ENCODE data around the gene ZNF708.
A peak's percentile ranks its signal among the peaks of the same experiment; 100 is the strongest.
"Not testable (repeated sequence)": the region's sequence is repeated elsewhere in the genome, so short reads cannot be mapped to it uniquely, and the experiment has no call there.

Gene ZNF708

DNA sequence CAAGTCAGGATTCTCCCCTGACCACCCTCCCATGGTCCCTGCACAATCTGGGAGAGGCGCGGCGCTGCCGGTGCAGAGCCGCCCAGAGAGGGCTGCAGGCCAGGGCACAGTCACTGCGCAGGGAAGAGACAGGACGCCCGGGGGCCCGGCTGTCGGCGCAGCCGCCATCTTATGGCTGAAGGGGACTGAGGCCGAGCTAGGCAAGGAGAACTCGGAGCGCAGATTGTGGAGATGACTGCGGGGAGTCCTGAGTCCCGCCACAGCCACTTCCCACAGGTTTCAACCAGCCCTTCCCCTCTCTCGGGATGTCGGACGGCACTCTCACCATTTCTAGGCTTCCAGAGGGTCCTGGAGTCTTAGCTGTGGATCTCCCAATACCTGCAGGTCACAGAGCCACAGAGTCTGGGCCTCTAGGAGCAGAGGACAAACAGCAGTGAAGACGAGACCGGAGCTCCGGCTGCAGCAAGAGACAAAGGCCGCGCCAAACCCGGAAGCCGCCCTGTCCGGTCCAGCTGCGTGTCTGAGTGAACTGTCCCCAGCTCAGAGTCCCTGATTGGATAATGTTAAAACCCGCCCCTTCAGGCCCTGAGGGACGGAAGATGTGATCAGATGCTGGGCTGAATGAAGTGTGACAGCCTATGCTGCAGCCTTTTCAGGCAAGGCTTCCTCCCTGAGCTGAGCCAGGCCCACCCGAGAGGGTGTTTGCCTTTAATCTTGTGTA, at the start of gene ZNF708:
Gene ZNF708, minus strand, starts transcription at position 526 of the 721 bp plus-strand sequence. Its CDS starts 198 bp downstream, at position 328.
- peak; percentile 49 to 96 (median 88) for DNase-seq

GRCh38 chr19:21362291-21362690, 33.1 kb upstream of the ZNF708 start:
- no peak for DNase-seq

GRCh38 chr19:21358768-21359451, 29.7 kb upstream of the ZNF708 start, which contains the start of gene ZNF738:
TSS of gene ZNF738 (plus strand) at chr19:21359000. CDS start at chr19:21359141, 141 bp downstream.
- DNase-seq, result peak; percentile 38 to 97 (median 90)

- DNase-seq, result no peak
Measured at GRCh38 chr19:21352830-21353229, 23.6 kb upstream of the ZNF708 start.

DNA sequence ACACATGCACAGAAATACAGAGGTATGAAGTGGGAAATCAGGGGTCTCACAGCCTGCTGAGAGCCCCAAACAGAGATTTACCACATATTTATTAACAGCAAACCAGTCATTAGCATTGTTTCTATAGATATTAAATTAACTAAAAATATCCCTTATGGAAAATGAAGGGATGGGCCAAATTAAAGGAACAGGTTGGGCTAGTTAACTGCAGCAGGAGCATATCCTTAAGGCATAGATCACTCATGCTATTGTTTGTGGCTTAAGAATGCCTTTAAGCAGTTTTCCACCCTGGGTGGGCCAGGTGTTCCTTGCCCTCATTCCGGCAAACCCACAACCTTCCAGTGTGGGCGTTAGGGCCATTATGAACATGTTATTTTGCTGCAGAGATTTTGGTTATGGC, 15.6 kb upstream of the ZNF708 start:
- not testable (repeated sequence) for DNase-seq

DNA sequence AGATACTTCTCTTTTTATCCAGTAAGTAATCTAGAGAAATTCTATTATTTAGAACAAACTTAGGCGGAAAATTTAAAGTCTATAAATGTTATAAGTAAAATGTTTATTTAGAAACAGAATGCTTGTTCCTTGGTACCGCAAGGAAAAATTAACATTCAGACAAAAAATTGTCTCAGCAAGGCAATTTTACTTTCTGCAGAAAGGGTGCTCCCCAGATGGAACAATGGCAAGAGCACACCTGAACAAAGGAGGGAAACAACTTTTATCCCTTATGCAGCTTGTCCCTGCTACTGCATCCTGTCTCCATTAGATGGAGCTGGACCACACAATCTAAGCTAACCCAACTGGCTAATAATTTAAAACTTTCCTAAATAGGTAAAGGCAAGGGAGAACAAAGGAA, 6.5 kb upstream of the ZNF708 start:
- no peak for DNase-seq

DNA sequence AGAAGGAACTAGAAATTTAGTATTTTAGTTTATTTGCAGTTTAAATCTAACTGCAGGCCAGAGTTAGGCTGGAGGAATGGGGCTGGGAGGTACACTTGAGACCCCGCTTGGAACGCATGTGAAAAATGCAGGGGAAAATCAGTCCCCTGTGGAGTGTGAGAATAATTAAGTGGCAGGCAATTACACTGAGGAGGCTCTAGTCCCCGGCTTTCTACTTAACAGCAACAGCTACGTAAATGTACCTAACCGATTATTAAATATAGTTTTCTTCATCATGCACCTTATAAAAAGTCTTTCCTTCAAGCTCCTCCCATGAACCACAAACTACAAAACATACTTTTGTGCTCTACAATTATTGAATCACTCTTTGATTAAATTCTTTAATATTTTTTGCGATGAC, 804 bp downstream of the ZNF708 start:
- no peak for DNase-seq

GRCh38 chr19:21326169-21326568, 3.0 kb downstream of the ZNF708 start:
- DNase-seq, result no peak

DNA sequence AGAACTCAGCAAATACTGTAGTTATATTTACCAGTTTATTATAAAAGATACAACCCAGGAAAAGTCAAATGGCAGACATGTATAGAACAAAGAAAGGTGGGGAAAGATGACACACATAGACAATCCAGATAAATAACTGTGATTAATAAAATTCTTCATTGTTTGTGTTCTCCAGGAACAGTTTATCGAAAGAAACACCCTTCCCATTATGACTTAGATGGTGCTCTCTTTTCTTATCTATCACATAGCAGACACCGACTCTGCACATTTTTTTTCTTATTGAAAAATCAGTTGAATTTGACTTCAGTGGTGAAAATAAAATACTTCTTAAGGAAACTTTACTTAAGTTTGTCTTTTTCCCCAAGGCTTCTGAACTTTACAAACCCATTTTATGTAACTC, 6.2 kb downstream of the ZNF708 start:
- DNase-seq, result no peak

DNA sequence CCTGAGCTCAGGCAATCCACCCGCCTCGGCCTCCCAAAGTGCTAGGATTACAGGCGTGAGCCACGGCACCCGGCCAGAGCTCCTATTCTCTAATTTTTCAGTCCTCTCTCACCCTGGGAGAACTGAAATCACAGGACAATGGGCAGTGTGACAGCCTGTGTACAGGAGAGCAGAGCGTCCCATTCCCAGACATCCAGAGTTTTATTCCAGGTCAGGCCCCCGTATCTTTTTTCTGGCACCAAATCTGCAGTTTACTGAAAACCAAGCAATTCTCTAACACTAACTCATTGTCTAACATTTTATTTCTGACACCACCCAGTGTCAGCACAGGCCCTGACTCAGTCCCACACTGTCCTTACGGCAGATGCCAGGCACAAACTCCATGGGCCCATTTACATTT, 6.7 kb downstream of the ZNF708 start:
- peak in 50 of 56 donors; percentile 4 to 88 (median 49) for DNase-seq

DNA sequence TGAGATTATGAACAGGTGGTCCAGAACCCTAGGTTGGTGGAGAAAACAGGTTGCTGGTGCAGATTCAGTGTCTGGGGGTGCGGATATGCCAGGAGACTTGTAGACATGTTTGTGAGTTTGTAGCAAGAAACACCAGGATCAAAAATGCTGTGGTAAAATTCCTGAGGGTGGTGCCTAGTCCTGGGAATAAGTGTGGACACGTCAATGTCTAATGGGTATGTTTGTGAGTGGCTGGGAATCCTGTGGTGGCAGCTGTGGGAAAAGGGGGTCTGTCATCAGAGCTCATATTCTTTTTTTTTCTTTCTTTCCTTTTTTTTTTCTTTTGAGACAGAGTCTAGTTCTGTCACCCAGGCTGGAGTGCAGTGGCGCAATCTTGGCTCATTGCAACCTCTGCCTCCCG, 7.2 kb downstream of the ZNF708 start:
- DNase-seq, result no peak

DNA sequence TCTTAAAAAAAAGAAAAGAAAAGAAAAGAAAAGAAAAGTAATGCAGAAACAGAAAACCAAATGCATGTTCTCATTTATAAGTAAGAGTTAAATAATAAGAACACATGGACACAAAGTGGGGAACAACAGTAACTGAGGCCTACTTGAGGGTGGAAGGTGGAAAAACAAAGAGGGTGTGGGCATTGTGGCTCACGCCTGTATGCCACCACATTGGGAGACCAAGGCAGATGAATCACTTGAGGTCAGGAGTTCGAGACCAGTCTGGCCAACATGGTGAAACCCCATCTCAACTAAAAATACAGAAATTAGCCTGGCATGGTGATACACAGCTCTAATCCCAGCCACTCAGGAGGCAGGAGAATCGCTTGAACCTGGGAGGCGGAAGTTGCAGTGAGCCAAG, 8.1 kb downstream of the ZNF708 start:
- DNase-seq, result no peak

- no peak for DNase-seq
Measured at GRCh38 chr19:21317821-21318220, 11.4 kb downstream of the ZNF708 start.

- DNase-seq, result peak in 3 of 56 donors; percentile 1 to 55 (median 32)
Measured at GRCh38 chr19:21314676-21315075, 14.5 kb downstream of the ZNF708 start.

- DNase-seq, result not testable (repeated sequence)
Measured at GRCh38 chr19:21312807-21313206, 16.4 kb downstream of the ZNF708 start.

GRCh38 chr19:21308773-21309172, 20.4 kb downstream of the ZNF708 start:
- no peak for DNase-seq

- not testable (repeated sequence) for DNase-seq
Measured at GRCh38 chr19:21306881-21307479, 22.2 kb downstream of the ZNF708 start.

DNA sequence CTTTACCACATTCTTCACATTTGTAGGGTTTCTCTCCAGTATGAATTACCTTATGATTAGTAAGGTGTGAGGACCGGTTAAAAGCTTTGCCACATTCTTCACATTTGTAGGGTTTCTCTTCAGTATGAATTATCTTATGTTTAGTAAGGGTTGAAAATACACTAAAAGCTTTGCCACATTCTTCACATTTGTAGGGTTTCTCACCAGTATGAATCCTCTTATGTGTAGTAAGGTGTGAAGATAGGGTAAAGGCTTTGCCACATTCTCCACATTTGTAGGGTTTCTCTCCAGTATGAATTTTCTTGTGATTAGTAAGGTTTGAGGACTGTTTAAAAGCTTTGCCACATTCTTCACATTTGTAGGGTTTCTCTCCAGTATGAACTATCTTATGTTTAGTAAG, 35.4 kb downstream of the ZNF708 start:
- not testable (repeated sequence) for DNase-seq

- no peak for DNase-seq
Measured at GRCh38 chr19:21269813-21270212, 59.4 kb downstream of the ZNF708 start.

GRCh38 chr19:21264891-21265290, 64.3 kb downstream of the ZNF708 start:
- DNase-seq, result no peak

- DNase-seq, result no peak
Measured at GRCh38 chr19:21264416-21264815, 64.8 kb downstream of the ZNF708 start.

DNA sequence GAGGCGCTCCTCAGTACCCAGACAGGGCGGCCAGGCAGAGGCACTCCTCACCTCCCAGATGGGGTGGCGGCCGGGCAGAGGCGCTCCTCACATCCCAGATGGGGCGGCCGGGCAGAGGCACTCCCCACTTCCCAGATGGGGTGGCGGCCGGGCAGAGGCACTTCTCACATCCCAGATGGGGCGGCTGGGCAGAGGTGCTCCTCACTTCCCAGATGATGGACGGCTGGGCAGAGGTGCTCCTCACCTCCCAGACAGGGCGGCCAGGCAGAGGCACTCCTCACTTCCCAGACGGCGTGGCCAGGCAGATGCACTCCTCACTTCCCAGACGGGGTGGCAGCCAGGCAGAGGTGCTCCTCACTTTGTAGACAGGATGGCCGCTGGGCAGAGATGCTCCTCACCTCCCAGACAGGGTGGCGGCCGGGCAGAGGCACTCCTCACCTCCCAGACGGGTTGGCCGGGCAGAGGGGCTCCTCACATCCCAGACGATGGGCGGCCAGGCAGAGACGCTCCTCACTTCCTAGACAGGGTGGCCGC, 68.3 kb downstream of the ZNF708 start:
- not testable (repeated sequence) for DNase-seq
